ENCODE results near the gene CNOT6.
"Not testable (repeated sequence)": the region's sequence is repeated elsewhere in the genome, so short reads cannot be mapped to it uniquely, and the experiment has no call there.

Gene CNOT6

GRCh38 chr5:180521101-180521500 lies 26.9 kb downstream of the CNOT6 start:
- DNase-seq: no peak

GRCh38 chr5:180521591-180521990 lies 27.4 kb downstream of the CNOT6 start:
- DNase-seq: no peak

- DNase-seq: no peak
Observed at GRCh38 chr5:180522330-180522729, 28.2 kb downstream of the CNOT6 start.

- DNase-seq: no peak
Observed at GRCh38 chr5:180523629-180524466, 29.7 kb downstream of the CNOT6 start.

GRCh38 chr5:180525399-180525798 lies 31.2 kb downstream of the CNOT6 start:
- no peak for DNase-seq

GRCh38 chr5:180526269-180526668 lies 32.1 kb downstream of the CNOT6 start:
- no peak for DNase-seq

GRCh38 chr5:180527659-180528058 lies 33.5 kb downstream of the CNOT6 start:
- DNase-seq: no peak

GRCh38 chr5:180531036-180531585 lies 36.9 kb downstream of the CNOT6 start:
- DNase-seq: not testable (repeated sequence)

GRCh38 chr5:180532268-180532667 lies 38.1 kb downstream of the CNOT6 start:
- no peak for DNase-seq

GRCh38 chr5:180533845-180534244 lies 39.7 kb downstream of the CNOT6 start:
- no peak for DNase-seq

- no peak for DNase-seq
Observed at GRCh38 chr5:180535573-180535972, 41.4 kb downstream of the CNOT6 start.

- no peak for DNase-seq
Observed at GRCh38 chr5:180540050-180540694, 46.0 kb downstream of the CNOT6 start.

GRCh38 chr5:180541710-180542109 lies 47.5 kb downstream of the CNOT6 start:
- DNase-seq: no peak

- no peak for DNase-seq
Observed at GRCh38 chr5:180545248-180545647, 51.1 kb downstream of the CNOT6 start.

- no peak for DNase-seq
Observed at GRCh38 chr5:180548563-180548962, 54.4 kb downstream of the CNOT6 start.

GRCh38 chr5:180553530-180553929 lies 59.4 kb downstream of the CNOT6 start:
- DNase-seq: no peak

- DNase-seq: no peak
Observed at GRCh38 chr5:180555168-180555921, 61.2 kb downstream of the CNOT6 start.

GRCh38 chr5:180557217-180557809 lies 63.1 kb downstream of the CNOT6 start:
- DNase-seq: no peak

- DNase-seq: no peak
Observed at GRCh38 chr5:180558232-180558631, 64.1 kb downstream of the CNOT6 start.

GRCh38 chr5:180563994-180564393 lies 69.8 kb downstream of the CNOT6 start:
- DNase-seq: no peak

GRCh38 chr5:180568914-180569313 lies 74.7 kb downstream of the CNOT6 start:
- DNase-seq: no peak

- DNase-seq: no peak
Observed at GRCh38 chr5:180575571-180575970, 81.4 kb downstream of the CNOT6 start.

- no peak for DNase-seq
Observed at GRCh38 chr5:180580681-180581080, 86.5 kb downstream of the CNOT6 start.

Measured in cerebellar nuclear complex (tissue), 1 donor.